ENCODE measurements around the gene ATE1.

Gene ATE1

GRCh38 chr10:121774404-121774803, 153.4 kb downstream of the ATE1 start:
- no peak for ATAC-seq (ENCODE audit: insufficient read depth, low read depth)

GRCh38 chr10:121772884-121773283, 154.9 kb downstream of the ATE1 start:
- Histone ChIP-seq H4K20me1 (ENCODE audit: insufficient read depth, low read length) (no peaks in the 10 kb centered on the region), H3K4me2 (ENCODE audit: insufficient read depth, low read length) (no peak overlapping the region), H3K4me1 (ENCODE audit: insufficient read depth, low read length) (no peaks in the 10 kb centered on the region), H3K9ac (ENCODE audit: low read depth, low read length) (no peak overlapping the region), H3K79me2 (ENCODE audit: insufficient read depth, low read length) (no peaks in the 10 kb centered on the region), H3K9me3 (ENCODE audit: insufficient read depth, low read length, severe bottlenecking) (peaks cover under 1% of the 10 kb centered on the region), H3K36me3 (ENCODE audit: insufficient read depth, low read length) (no peaks in the 10 kb centered on the region; the same call in 1 of the 2 replicates), H3K27me3 (ENCODE audit: insufficient read depth, low read length, poor library complexity) (no peaks in the 10 kb centered on the region), H2AFZ (ENCODE audit: low read depth, low read length) (no peak overlapping the region), H3K4me3 (ENCODE audit: low read depth in 1 of 2, low read length in 2 of 2) (no peak overlapping the region), H3K27ac (ENCODE audit: low read length) (no peak overlapping the region)
- TF ChIP-seq EZH2 (IDR thresholded peaks at IDR 0.05; ENCODE audit: borderline replicate concordance, low read depth, low read length, severe bottlenecking) = no peak
- TF ChIP-seq, protein P1, sequence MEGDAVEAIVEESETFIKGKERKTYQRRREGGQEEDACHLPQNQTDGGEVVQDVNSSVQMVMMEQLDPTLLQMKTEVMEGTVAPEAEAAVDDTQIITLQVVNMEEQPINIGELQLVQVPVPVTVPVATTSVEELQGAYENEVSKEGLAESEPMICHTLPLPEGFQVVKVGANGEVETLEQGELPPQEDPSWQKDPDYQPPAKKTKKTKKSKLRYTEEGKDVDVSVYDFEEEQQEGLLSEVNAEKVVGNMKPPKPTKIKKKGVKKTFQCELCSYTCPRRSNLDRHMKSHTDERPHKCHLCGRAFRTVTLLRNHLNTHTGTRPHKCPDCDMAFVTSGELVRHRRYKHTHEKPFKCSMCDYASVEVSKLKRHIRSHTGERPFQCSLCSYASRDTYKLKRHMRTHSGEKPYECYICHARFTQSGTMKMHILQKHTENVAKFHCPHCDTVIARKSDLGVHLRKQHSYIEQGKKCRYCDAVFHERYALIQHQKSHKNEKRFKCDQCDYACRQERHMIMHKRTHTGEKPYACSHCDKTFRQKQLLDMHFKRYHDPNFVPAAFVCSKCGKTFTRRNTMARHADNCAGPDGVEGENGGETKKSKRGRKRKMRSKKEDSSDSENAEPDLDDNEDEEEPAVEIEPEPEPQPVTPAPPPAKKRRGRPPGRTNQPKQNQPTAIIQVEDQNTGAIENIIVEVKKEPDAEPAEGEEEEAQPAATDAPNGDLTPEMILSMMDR (IDR thresholded peaks at IDR 0.05; ENCODE audit: borderline replicate concordance, extremely low read depth, low read length, poor library complexity, severe bottlenecking) = no peak
- ATAC-seq (ENCODE audit: insufficient read depth, low read depth) (no peak), DNase-seq (no peak)

More at GRCh38 chr10:121774404-121774803, 153.4 kb downstream of the ATE1 start:
- H3K27me3 ChIP-seq (ENCODE audit: insufficient read depth, low read length, poor library complexity) = no peaks in the 10 kb centered on the region
- no peak overlapping the region for H3K27ac ChIP-seq (ENCODE audit: low read length)
- H3K9me3 ChIP-seq (ENCODE audit: insufficient read depth, low read length, severe bottlenecking) = no peaks in the 10 kb centered on the region
- peaks cover 6% of the 10 kb centered on the region; the same call in 1 of the 2 replicates for H3K36me3 ChIP-seq (ENCODE audit: insufficient read depth, low read length)
- no peaks in the 10 kb centered on the region for H3K79me2 ChIP-seq (ENCODE audit: insufficient read depth, low read length)
- TF ChIP-seq EZH2 (IDR thresholded peaks at IDR 0.05; ENCODE audit: borderline replicate concordance, low read depth, low read length, severe bottlenecking) = no peak
- TF ChIP-seq, protein P1 (IDR thresholded peaks at IDR 0.05; ENCODE audit: borderline replicate concordance, extremely low read depth, low read length, poor library complexity, severe bottlenecking) = no peak
- H3K4me2 ChIP-seq (ENCODE audit: insufficient read depth, low read length) = no peak overlapping the region
- H2AFZ ChIP-seq (ENCODE audit: low read depth, low read length) = no peak overlapping the region
- no peak overlapping the region for H3K4me3 ChIP-seq (ENCODE audit: low read depth in 1 of 2, low read length in 2 of 2)
- no peaks in the 10 kb centered on the region for H3K4me1 ChIP-seq (ENCODE audit: insufficient read depth, low read length)
- no peak overlapping the region for H3K9ac ChIP-seq (ENCODE audit: low read depth, low read length)
- H4K20me1 ChIP-seq (ENCODE audit: insufficient read depth, low read length) = no peaks in the 10 kb centered on the region
- DNase-seq = no peak

GRCh38 chr10:121772406-121772805, 155.4 kb downstream of the ATE1 start:
- no peaks in the 10 kb centered on the region for H3K79me2 ChIP-seq (ENCODE audit: insufficient read depth, low read length)
- H3K4me3 ChIP-seq (ENCODE audit: low read depth in 1 of 2, low read length in 2 of 2) = no peak overlapping the region
- H3K27ac ChIP-seq (ENCODE audit: low read length) = no peak overlapping the region
- H3K4me2 ChIP-seq (ENCODE audit: insufficient read depth, low read length) = no peak overlapping the region
- H3K27me3 ChIP-seq (ENCODE audit: insufficient read depth, low read length, poor library complexity) = no peaks in the 10 kb centered on the region
- ATAC-seq (ENCODE audit: insufficient read depth, low read depth) = no peak
- no peaks in the 10 kb centered on the region for H3K4me1 ChIP-seq (ENCODE audit: insufficient read depth, low read length)
- TF ChIP-seq, protein P1 (IDR thresholded peaks at IDR 0.05; ENCODE audit: borderline replicate concordance, extremely low read depth, low read length, poor library complexity, severe bottlenecking) = no peak
- TF ChIP-seq EZH2 (IDR thresholded peaks at IDR 0.05; ENCODE audit: borderline replicate concordance, low read depth, low read length, severe bottlenecking) = no peak
- no peak overlapping the region for H3K9ac ChIP-seq (ENCODE audit: low read depth, low read length)
- no peak overlapping the region for H2AFZ ChIP-seq (ENCODE audit: low read depth, low read length)
- no peak for DNase-seq
- H3K36me3 ChIP-seq (ENCODE audit: insufficient read depth, low read length) = no peaks in the 10 kb centered on the region; the same call in 1 of the 2 replicates
- H4K20me1 ChIP-seq (ENCODE audit: insufficient read depth, low read length) = no peaks in the 10 kb centered on the region
- peaks cover 6% of the 10 kb centered on the region for H3K9me3 ChIP-seq (ENCODE audit: insufficient read depth, low read length, severe bottlenecking)

GRCh38 chr10:121771966-121772365, 155.9 kb downstream of the ATE1 start:
- Histone ChIP-seq H3K27ac (ENCODE audit: low read length) (no peak overlapping the region), H3K9me3 (ENCODE audit: insufficient read depth, low read length, severe bottlenecking) (peaks cover 8% of the 10 kb centered on the region), H3K79me2 (ENCODE audit: insufficient read depth, low read length) (no peaks in the 10 kb centered on the region), H3K4me2 (ENCODE audit: insufficient read depth, low read length) (no peak overlapping the region), H3K4me1 (ENCODE audit: insufficient read depth, low read length) (no peaks in the 10 kb centered on the region), H4K20me1 (ENCODE audit: insufficient read depth, low read length) (no peaks in the 10 kb centered on the region), H3K4me3 (ENCODE audit: low read depth in 1 of 2, low read length in 2 of 2) (no peak overlapping the region), H2AFZ (ENCODE audit: low read depth, low read length) (no peak overlapping the region), H3K9ac (ENCODE audit: low read depth, low read length) (no peak overlapping the region), H3K27me3 (ENCODE audit: insufficient read depth, low read length, poor library complexity) (no peaks in the 10 kb centered on the region), H3K36me3 (ENCODE audit: insufficient read depth, low read length) (no peaks in the 10 kb centered on the region; the same call in 1 of the 2 replicates)
- DNase-seq (no peak), ATAC-seq (ENCODE audit: insufficient read depth, low read depth) (no peak)
- TF ChIP-seq EZH2 (IDR thresholded peaks at IDR 0.05; ENCODE audit: borderline replicate concordance, low read depth, low read length, severe bottlenecking) = no peak
- TF ChIP-seq, protein P1 (IDR thresholded peaks at IDR 0.05; ENCODE audit: borderline replicate concordance, extremely low read depth, low read length, poor library complexity, severe bottlenecking) = no peak
